GM18499 (cell line): ENCODE results near the gene ECE1.
"Not testable (repeated sequence)": the region's sequence is repeated elsewhere in the genome, so short reads cannot be mapped to it uniquely, and the experiment has no call there.

Experiments
- ATAC-seq: cut with Tn5 transposase; IDR thresholded peaks from one replicate; pipeline ENCODE4 v1.9.1; 2021; ENCODE audit warnings: moderate number of reproducible peaks; ENCODE audit not compliant: insufficient read depth, unreplicated experiment

ECE1 gene

DNA sequence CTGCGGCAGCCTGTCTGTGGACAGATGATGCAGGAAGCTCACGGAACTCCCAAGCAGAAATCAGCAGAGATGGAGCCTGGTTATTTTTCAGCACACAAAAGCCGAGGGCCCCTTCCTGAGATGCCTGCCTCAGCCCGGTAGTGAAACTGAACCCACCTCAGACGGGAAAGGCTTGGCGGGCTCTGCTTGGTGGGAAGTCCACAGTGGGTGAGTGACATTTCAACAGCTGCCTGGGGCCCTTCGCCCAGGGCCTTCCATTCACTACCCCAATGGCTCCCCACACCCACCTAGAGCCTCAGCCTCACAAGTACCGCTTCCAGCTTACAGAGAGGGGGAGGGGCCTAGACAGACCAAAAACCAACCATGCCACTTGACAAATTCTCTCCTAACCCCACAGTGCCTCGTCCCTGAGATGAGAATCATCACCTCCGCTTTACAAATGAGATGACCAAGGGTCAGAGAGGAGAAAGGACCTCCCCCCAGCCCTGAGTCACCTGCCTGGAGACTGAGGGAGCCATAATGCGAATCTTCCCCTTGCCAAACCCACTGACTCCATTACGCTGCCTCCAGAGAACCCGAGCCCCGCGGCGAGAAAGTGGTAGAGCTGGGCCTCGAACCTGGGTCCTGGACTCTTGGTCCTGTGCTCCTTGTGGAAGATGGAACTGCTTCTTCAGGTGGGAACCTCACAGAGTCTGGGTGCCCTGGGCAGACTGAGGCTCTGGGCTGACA is 3.4 kb upstream of the ECE1 start:
- no peak for ATAC-seq

DNA sequence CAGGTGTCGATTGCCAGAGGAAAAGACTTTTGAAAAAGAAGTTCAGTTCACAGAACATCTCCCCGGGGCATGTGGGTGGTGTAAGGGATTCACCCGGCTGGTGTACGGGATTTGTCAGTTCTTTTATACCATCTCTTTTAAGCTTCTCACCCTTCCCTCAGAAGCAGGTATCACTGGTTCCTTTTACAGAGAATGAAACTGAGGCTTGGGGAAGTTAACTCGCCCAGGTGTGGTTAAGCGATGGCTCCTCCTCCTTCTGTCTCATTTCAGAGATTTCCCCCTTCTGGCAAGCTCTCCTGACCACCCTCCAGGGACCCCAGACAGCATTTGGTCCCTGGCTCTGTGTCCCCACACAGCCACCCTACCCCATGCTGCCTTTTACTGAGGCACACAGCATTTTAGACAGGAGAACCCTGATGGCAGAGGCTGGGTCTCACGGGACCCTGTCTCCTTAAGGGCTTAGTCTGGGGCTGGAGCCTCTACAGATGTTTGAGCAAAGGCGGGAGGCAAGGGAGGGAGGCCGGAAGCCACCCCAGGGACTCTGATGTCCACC is 2.8 kb upstream of the ECE1 start:
- no peak for ATAC-seq

DNA sequence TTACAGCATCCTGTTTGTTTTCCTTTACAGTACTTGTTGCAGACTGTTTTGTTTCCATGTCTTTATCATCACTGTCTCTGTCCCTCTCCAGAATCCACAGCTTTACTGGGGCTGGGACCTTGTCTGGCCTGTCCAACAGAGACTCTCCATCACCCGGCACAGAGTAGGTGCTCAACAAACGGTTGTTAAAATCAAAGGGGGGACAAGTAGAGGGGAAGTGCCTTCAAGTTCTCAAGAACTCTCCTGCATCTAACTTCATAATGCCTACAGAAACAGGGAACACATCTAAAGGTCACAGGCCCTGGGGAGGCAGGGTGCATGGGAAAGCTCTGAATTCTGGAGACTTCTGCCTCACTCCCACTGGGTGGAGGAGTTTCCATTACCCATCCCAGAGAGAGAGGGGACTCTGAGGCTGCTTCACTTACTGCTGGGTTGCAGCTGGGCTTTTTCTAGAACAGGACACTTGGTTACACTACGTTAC is 2.3 kb upstream of the ECE1 start:
- no peak for ATAC-seq

DNA sequence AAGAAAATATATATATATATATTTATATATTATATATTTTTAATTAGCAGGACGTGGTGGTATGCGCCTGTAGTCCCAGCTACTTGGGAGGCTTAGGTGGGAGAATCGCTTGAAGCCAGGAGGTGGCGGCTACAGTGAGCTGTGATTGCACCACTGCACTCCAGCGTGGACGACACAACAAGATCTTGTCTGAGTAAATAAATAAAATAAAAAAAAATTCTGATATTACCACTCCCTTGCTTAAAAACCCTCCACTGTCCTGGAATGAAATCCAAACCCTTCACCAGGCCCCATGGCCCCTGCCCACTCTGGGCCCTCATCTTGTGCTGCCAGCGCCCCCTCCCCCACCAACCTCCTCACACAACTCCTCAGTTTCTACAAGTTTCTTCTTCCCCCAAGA is 1.7 kb upstream of the ECE1 start:
- ATAC-seq = no peak

DNA sequence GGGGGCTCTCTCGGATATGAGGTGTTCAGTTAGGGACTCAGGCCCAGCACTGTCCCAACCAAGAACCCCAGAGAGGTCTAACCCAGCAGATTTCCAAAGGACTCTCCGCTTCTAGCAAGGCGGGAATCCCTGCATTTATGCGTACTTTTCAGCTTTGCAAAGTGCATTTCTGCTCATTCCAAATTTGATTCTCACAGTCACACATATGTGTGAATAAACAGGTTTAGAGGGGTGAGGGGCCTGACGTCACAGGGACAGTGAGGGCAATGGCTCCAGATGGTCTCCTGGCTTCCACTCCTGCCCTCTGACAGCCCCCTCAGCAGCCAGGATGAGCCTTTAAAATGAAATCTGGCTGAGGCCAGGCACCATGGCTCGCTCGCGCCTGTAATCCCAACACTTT is 921 bp upstream of the ECE1 start:
- no peak for ATAC-seq

DNA sequence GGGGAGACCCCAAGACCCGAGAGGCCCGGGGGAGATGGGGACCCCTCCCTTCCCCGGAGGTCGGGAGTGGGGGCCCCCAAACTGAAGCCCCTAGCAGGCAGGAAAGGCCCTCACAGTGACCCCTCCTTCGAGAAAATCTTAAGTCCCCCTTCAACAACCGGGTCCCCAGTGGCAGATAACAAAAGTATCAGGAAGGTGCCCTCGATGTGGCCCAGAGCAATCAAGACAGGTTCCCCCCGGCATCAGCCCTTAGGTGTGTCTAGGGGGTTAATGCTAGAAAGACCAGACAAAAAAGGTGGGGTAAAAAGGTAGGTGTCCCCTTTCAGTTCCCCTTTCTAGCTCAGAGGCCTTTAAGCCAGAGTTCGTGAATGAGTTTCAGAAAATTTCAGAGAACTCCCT is 282 bp upstream of the ECE1 start:
- no peak for ATAC-seq

DNA sequence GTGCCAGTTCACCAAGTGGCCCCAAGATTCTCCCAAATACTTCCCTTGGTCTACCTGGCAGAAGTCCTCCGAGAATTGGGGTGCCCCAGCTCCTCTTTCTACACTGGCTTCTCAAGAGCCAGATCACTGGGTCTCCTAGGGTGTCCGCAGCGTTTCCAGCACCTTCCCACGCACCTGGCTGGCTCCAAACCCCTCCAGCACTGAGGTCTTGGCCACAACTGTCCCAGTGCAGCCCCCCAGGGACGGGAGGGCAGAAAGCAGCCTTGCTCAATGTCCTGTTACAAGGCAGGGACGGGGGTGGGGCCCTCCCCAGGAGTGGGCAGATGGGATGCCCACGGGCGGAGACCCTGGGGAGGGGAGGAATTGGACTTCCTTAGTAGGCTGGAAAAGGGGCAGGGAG is 1.1 kb downstream of the ECE1 start:
- no peak for ATAC-seq

DNA sequence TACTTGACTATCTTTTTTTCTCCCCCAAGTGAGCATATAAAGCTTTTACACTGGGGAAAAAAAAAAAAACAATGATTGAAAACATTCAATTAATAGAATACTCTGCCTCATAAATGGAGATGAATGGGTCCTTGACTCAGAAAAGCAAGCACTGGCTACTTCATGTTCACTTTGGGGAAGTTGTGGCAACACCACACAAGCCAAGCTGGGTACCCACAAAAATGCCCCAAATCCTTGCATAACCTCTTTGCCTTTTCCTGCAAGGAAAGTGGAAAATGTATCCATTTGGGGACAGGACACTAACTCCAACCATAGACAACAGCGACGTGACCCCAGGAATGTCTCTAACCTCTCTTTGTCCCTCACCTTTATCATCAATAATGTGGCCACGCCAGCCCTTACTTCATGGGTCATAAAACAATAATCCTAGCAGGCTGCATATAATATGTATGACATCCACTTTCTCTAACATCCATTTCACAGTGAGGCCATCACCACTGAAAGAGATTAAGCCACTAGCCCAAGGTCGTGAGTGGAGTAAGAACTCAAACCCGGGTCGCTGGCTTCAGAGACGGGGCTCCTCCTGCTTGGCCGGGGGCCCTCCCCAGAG is 2.3 kb downstream of the ECE1 start:
- ATAC-seq = no peak

DNA sequence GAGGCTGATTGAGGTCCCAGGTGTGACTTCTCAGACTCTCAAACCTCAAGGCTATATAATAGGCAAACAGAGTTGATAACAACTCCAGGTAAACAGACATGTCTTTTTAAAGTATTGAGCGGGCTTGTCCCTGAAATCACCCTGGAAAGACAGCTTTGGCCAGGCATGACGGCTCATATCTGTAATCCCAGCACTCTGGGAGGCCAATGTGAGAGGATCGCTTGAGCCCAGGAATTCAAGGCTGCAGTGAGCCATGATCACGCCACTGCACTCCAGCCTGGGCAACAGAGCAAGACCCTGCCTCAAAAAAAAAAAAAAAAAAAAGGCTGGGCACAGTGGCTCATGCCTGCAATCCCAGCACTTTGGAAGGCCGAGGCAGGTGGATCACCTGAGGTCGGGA is 4.9 kb downstream of the ECE1 start:
- not testable (repeated sequence) for ATAC-seq

DNA sequence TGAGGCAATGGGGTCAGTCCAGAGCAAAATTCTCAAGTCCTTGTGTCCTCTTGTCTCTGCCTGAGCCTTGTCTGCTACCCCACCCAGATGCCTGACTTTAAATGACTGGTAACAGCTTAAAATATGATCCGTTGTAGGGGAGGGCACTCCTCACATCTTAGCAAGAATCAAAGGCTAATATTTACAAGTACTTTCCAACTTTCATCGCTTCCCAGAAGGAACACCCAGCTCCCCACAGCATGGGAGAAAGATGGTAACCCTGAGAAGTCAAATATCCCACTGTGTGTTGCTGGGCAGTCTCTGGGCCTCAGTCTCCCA is 5.2 kb downstream of the ECE1 start:
- ATAC-seq = no peak

DNA sequence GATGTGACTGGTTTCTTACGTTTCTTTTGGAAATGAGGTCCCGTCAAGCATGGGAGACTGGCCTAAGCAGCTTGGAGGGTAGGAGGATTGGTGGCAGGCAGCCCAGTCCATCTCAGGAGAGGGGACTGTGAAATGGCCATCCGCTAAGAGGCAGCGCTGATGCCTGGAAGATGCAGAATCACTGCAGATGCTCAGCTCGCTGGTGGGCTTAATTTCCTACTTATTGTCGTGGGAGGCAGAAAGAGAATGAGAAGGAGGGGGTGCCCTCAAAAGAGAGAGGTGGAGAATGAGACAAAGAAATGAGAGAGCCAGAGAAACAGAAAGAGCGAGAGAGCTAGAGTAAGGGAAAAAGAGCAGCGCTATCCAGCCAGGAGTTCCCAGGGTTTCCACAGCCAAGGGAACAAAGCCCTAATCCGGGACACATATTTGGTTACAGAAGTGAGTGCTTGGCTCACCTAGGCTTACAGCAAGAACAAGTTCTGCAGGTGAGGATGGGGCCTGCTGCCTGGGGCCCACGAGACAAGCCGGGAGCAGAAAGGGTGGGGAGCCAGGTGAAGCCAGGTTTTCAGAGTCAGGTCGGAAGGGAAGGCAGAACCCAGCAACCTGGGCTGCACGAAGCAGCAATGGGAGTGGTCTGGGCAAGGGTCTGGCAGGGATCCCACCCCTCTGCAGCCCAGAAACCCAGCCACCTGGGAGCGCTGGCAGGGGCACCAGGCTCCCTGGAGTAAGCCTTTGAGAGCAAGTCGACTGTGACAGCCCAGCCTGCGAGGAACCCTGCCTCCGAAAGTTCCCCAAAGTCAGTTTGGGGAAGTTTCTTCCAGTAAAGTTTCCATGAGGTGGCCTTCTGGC is 5.8 kb downstream of the ECE1 start:
- no peak for ATAC-seq

DNA sequence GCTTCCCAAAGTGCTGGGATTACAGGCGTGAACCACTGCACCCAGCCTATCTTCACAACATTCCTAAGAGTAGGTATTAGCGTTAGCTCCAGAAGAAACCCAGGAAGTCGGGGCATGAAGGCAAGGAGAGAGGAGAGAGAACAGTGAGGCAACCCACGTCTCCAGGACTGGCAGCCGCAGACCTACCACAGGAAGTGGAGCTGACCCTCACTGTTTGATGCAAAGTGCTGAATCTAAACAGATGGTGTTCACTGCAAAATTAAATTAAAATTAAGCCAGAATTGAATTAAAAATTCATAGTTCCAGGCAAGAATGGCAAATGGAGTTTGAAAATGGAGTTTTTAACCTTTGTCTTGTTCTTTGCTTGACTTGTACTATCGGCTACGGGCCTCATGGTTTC is 6.7 kb downstream of the ECE1 start:
- no peak for ATAC-seq

DNA sequence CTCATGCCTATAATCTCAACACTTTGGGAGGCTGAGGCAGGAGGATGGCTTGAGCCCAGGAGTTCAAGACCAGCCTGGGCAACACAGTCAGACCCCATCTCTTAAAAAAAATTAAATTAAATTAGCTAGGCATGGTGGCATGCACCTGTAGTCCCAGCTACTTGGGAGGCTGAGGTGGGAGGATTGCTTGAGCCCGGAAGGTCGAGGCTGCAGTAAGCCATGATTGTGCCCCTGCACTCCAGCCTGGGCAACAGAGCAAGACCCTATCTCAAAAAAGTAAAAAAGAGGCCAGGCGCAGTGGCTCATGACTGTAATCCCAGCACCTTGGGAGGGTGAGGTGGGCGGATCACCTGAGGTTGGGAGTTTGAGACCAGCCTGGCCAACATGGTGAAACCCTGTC is 8.2 kb downstream of the ECE1 start:
- ATAC-seq = not testable (repeated sequence)

DNA sequence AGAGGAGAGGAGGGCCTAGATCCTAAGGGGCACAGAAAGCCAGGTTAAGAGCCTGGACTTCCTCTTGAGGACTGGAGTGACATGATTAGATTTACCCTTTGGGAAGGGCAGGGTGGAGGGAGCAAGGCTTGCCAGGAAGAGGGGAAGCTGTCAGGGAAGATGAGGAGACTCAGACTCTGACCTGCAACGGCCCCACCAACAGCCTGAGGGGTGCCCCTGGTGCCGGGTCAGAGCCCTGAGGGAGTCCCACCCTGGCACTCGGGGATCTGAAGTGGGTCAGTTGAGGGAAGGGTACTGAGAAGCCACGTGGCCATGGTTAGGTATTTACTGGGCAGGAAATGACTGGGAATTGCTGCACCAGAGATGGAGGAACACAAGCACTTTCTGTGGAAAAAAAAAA is 9.8 kb downstream of the ECE1 start:
- ATAC-seq = no peak

DNA sequence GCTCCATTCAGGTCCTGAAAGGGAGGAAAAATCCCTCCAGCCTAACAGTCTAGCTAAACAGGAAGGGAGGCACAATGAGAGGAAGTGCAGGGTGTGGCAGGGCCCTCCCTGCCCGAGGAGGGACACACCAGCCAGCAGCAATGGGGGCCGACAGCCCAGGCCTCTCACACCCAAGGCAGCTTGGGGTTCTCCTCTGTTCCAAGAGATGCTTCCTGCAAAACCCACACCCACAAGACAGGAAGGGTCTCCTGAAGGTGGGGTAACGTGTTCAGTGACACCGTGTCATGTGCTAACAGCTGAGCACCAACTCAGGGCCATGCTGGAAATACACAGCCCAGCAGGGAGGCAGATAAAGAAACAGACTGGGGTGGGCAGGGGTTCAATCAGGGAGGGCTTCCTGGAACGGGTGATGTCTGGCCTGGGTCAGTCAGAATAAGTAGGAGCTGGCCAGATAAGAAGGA is 10.2 kb downstream of the ECE1 start:
- no peak for ATAC-seq

DNA sequence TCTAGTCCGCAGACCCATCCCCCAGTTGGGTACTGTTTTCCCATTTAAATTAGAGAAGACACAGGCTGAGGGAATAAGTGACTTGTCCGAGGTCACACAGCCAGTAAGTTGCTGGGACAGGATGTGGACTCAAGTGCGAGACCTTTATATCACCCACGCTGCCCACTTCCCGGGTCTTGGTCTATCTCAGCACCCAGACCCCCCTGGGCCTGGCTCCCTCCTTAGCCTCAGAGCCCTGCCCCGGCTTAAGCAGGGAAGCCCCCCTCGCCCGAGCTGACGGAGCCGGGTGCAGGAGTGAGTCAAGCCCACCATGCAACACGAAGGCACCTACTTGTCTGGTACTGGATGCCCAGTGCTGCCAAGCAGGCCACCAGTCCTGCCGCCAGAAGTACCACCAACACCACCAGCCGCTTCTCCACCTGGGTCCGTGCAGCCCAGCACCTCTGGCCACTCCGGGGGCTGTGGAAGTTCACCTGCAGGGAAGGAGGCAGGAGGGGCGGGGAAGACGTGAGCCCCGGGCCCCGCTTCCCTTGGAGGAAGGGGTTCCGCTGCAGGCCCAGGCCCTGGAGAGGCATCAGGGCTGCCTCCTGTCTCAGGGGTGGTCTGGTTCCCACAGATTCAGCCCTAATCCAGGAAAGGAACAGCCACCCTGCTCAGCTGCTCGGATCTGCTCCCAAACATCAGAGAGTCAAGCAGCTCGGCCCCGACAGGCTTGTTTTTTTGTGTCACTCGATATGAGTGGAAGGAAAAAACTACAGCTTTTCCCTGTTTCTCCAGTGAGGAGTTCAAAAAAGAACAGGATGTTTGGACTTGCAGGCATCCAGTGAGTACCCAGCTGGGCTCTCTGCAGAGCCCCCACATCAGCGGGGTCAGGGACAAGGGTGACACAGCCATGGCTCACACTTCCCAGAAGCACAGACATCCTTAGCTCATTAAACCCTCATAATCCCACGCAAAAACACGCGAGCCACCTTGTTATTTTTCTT is 11.1 kb downstream of the ECE1 start:
- ATAC-seq = no peak

DNA sequence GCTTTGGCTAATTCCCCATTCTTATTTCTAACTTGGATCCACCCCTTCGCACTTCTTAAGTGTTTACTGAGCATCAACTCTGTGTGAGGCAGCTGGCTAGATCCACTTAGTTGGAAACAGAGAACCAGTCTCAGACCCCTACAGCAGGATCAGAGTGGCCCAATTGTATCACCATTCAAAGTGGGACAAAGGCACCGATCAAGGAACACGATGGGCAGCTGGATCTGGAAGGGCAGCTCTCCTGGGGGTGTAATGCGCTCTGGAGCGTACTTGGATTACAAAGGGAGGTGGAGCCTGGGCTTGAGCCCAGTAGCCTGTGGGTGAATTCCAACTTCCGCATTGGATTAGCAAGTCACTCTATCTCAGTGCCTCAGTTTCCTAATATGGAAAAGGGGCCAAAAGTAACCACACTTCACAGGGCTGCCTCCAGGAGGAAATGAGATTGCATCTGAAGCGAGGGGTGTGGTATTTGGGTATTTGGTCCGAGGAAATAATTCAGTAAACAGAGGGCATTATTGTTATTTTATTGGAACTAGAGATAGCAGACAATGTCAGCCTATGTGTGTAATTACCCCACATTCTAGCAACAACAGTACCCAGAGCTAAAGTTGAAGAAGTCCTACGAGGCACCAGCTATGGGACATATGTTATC is 11.9 kb downstream of the ECE1 start:
- no peak for ATAC-seq

DNA sequence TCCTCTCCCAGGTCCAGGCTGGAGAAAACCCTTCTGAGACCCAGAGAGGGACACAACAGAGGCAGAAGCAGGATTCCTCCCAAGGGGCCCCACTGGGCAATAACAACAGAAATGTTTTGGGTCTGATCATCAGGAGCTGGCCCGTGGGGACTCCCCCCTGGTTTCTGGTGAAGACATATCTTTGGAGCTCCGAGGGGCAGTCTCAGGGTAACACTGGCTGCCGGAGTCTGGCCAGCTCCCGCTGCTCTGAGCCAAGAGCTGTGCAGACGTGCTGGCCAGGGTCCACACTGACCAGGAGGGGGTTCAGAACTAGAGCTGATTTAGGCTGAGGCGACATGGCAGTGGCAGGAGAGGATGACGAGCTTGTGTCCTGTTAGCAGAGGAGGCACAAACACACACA is 13.1 kb downstream of the ECE1 start:
- ATAC-seq = no peak

DNA sequence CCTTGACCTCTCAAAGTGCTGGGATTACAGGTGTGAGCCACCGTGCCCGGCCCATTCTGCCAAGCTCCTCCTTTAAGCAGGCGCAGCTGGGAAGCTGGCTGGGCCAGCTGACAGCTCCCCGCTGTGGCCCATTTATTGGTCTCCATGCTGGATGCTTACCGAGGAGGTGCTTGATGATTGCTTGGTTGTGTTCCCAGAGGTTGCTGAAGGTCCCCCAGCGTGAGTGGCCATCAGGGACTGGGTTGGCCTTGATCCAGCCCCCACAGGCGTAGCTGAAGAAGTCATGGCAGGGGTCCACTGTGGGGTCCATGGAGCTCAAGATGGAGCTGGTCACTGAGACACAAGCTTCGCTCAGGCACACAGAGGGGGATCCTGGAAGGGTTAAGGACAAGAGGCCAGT is 17.7 kb downstream of the ECE1 start:
- no peak for ATAC-seq
